ENCODE data around the gene MAP2K2. TPM values are rescaled to one million over a fixed set of nuclear protein-coding genes. Genes with fewer than 3 reads are reported as not detected.

The MAP2K2 gene
- total and polyA plus RNA-seq, 4 donors = 63.6 to 181 (median 133) TPM

DNA sequence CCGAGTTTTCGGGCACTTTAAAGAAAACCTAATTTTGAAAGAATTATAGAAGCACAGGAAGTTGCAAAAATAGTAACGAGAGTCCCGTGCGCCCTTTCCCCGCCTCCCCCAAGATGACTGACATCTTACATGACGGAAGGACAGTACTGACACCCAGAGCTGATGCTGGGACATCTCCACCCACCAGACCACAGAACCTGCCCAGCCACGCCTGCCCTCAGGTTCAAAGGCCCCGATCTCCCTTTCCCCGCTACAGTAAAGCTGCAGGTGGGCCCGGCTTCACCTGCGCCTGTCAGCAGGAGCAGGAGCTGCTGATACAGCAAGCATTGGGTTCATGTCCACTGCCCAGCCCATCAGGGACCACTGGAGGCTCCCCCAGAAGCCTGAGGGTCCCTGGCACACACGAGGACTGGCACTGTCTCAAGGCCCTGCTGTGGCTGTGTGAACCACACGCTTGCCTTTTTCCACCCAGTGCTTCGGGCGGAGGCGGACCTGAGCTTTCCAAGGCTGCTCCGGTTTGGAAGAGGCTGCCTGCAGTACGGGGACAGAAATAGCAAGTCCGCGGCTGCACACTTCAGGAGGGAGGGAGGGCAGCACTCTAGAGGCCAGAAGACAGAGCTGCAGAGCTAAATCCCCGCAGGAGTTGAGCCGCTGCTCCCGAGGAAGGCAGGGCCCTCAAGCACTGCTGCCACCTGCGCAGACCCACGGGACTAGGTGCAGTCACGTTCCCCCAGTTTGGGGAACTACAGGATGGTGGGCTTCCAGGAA is 8.7 kb downstream of the MAP2K2 start:
- DNase-seq (no peak), ATAC-seq (ENCODE audit: insufficient read depth, low FRiP score) (no peak)
- Histone ChIP-seq H3K9ac (ENCODE audit: insufficient read depth in 1 of 2, low read length in 2 of 2) (no peak overlapping the region), H3K4me1 (ENCODE audit: control insufficient read depth in 5 of 5, insufficient read depth in 5 of 5, low read length in 5 of 5) (peaks cover 0 to 9% (median 0%) of the 10 kb centered on the region in 5 donors), H3K27me3 (ENCODE audit: control insufficient read depth in 3 of 3, insufficient read depth in 3 of 3, low read length in 2 of 3) (no peaks in the 10 kb centered on the region), H3K9me3 (ENCODE audit: control insufficient read depth in 4 of 4, insufficient read depth in 3 of 4, low read length in 3 of 4) (no peaks in the 10 kb centered on the region), H3K36me3 (ENCODE audit: control insufficient read depth in 4 of 4, insufficient read depth in 4 of 4, low read length in 4 of 4) (peaks cover 0 to 58% (median 17%) of the 10 kb centered on the region in 4 donors), H3K4me3 (no peak overlapping the region), H3K27ac (ENCODE audit: low read depth in 1 of 2, low read length in 1 of 2) (peak overlapping the region in 1 of 2 donors; percentile 4)
- WGBS, 2 donors = 62 to 73% methylated on average over 27 of the region's 27 CpGs
- TF ChIP-seq, protein P1, sequence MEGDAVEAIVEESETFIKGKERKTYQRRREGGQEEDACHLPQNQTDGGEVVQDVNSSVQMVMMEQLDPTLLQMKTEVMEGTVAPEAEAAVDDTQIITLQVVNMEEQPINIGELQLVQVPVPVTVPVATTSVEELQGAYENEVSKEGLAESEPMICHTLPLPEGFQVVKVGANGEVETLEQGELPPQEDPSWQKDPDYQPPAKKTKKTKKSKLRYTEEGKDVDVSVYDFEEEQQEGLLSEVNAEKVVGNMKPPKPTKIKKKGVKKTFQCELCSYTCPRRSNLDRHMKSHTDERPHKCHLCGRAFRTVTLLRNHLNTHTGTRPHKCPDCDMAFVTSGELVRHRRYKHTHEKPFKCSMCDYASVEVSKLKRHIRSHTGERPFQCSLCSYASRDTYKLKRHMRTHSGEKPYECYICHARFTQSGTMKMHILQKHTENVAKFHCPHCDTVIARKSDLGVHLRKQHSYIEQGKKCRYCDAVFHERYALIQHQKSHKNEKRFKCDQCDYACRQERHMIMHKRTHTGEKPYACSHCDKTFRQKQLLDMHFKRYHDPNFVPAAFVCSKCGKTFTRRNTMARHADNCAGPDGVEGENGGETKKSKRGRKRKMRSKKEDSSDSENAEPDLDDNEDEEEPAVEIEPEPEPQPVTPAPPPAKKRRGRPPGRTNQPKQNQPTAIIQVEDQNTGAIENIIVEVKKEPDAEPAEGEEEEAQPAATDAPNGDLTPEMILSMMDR (IDR thresholded peaks at IDR 0.05; ENCODE audit: control extremely low read depth, extremely low read depth) = no peak

DNA sequence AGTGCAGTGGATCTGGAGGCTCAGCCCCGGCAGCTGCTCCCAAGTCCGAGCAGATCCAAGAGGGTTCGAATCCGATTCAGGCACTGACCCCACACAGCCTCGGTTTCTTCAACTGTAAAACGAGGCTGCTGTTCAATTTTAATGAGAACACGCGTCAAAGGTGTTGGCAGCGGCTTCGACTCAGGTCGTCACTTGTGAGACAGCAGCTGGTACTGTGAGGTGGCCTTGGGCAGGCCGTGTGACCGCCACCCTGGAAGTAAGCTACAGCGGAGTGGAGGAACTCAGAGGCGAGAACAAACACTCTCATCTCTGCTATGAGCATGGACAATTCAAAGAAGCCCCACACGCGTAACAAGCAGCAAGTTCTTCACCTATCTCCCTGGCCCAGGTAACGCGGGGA is 9.7 kb downstream of the MAP2K2 start:
- TF ChIP-seq, protein P1 (IDR thresholded peaks at IDR 0.05; ENCODE audit: control extremely low read depth, extremely low read depth) = no peak
- no peaks in the 10 kb centered on the region for H3K9me3 ChIP-seq (ENCODE audit: control insufficient read depth in 4 of 4, insufficient read depth in 3 of 4, low read length in 3 of 4)
- WGBS, 2 donors = 89 to 95% methylated on average over 19 of the region's 19 CpGs
- peaks cover 0 to 9% (median 0%) of the 10 kb centered on the region in 5 donors for H3K4me1 ChIP-seq (ENCODE audit: control insufficient read depth in 5 of 5, insufficient read depth in 5 of 5, low read length in 5 of 5)
- no peak overlapping the region for H3K27ac ChIP-seq (ENCODE audit: low read depth in 1 of 2, low read length in 1 of 2)
- H3K27me3 ChIP-seq (ENCODE audit: control insufficient read depth in 3 of 3, insufficient read depth in 3 of 3, low read length in 2 of 3) = no peaks in the 10 kb centered on the region
- no peak overlapping the region for H3K9ac ChIP-seq (ENCODE audit: insufficient read depth in 1 of 2, low read length in 2 of 2)
- peaks cover 0 to 58% (median 20%) of the 10 kb centered on the region in 4 donors for H3K36me3 ChIP-seq (ENCODE audit: control insufficient read depth in 4 of 4, insufficient read depth in 4 of 4, low read length in 4 of 4)
- H3K4me3 ChIP-seq = no peak overlapping the region
- DNase-seq (no peak), ATAC-seq (ENCODE audit: insufficient read depth, low FRiP score) (no peak)

DNA sequence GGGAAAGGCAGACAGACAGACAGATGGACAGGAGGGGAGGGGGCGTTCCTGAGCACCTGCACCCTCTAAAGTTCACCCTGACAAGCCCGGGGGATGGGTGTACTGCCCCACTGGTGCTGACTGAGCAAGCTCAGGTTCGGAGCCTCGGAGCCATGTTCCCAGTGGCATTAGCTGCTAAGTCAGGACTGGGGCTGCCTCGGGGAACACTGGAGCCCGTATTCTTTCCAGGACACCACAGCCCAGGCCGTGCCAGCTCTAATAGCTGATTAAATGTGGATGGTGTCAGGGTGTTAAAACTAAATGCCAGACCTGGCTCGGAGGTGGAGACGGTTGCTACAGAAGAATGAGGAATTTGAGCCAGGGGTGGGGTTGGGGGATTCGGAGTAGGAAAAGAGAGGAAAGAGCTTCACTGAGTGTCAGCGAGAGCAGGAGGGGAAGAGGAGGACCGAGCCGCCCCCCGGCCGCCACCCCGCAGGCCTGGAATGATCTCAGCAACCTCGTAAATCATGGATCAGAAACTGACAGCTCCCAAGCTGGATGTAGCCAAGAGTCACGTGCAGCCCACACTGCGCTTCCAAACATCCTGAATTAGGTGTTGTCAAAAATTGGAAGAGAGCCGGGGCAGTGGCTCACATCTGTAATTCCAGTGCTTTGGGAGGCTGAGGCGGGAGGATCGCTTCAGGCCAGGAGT is 10.4 kb downstream of the MAP2K2 start:
- WGBS, 2 donors = 88 to 92% methylated on average over 22 of the region's 22 CpGs

More for the DNA sequence above, 10.4 kb downstream of the MAP2K2 start:
- H3K9me3 ChIP-seq (ENCODE audit: control insufficient read depth in 4 of 4, insufficient read depth in 3 of 4, low read length in 3 of 4) = no peaks in the 10 kb centered on the region
- no peak for DNase-seq
- H3K27me3 ChIP-seq (ENCODE audit: control insufficient read depth in 3 of 3, insufficient read depth in 3 of 3, low read length in 2 of 3) = no peaks in the 10 kb centered on the region
- TF ChIP-seq, protein P1 (IDR thresholded peaks at IDR 0.05; ENCODE audit: control extremely low read depth, extremely low read depth) = no peak
- H3K27ac ChIP-seq (ENCODE audit: low read depth in 1 of 2, low read length in 1 of 2) = no peak overlapping the region
- H3K9ac ChIP-seq (ENCODE audit: insufficient read depth in 1 of 2, low read length in 2 of 2) = no peak overlapping the region
- ATAC-seq (ENCODE audit: insufficient read depth, low FRiP score) = no peak
- H3K36me3 ChIP-seq (ENCODE audit: control insufficient read depth in 4 of 4, insufficient read depth in 4 of 4, low read length in 4 of 4) = peaks cover 0 to 64% (median 25%) of the 10 kb centered on the region in 4 donors
- peaks cover 0 to 9% (median 0%) of the 10 kb centered on the region in 5 donors for H3K4me1 ChIP-seq (ENCODE audit: control insufficient read depth in 5 of 5, insufficient read depth in 5 of 5, low read length in 5 of 5)
- no peak overlapping the region for H3K4me3 ChIP-seq
